Measurements from ENCODE around the gene REP15.
"Not testable (repeated sequence)": the region's sequence is repeated elsewhere in the genome, so short reads cannot be mapped to it uniquely, and the experiment has no call there.

The REP15 gene

GRCh38 chr12:27696293-27696652 lies at the start of gene REP15:
TSS of gene REP15 (plus strand) at chr12:27696447. CDS start at chr12:27696563, 116 bp downstream.
- DNase-seq: no peak

DNA sequence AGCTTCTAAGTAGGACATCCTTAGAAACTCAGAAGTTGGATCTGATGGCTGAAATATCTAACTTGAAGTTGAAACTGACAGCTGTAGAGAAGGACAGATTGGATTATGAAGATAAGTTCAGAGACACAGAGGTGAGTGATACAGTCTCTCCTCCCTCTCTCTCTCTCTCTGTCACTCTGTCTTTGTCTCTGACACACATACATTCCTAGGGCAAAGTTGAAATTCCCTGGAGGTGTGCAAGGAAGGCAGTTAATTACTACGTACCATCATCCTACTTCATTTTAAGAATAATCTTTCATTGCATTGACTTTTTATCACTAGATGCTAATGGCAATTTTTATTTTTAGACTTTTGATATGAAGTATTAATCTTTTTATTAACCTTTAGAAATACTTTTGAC lies 46.2 kb upstream of the REP15 start:
- no peak for DNase-seq

DNA sequence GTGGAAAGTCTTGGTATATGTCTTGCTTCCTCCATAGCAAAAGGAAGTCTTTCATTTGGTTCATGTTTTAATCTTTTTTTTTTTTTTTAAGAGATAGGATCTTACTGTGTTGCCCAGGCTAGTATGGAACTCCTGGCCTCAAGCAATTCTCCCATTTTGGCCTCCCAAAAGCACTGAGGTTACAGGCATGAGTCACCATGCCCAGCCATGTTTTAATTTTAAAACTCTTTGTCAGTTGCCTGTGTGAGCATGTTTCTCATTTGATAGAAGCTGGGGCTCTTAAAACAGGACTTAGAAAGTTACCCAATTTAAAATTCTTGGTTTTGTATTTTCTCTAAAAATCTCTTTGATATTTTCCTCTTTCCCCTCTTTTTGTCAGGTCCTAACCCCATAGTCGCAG lies 45.0 kb upstream of the REP15 start:
- DNase-seq: no peak

DNA sequence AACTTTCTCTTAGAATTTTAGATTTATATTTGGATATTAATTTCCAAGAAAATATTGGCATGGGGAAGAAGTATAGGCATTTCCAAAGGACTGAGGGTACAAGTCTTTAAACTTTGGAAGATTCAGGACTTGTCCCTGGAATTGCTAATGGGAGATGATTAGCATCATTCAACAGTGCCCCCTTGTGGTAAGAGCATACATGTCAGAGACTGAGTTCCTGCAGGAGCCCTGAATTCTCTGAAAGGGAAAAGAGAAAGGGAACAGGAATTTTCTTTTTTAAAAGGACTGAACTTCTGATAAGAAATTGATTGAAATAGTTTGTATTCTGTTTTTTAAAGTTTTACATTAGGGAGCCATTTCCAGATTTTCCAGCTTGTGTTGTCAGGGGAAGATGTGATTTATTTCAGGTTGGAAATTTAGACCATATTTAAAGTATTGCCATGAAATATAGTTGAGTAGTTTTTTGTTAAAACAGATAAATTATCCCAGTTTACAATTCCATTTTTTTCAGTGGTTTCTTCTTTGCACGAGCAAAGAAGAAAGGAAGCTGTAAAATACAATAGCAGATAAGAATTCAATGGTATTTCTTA lies 44.0 kb upstream of the REP15 start:
- peak; percentile 43 for DNase-seq

GRCh38 chr12:27653661-27654060 lies 42.6 kb upstream of the REP15 start:
- DNase-seq: no peak

DNA sequence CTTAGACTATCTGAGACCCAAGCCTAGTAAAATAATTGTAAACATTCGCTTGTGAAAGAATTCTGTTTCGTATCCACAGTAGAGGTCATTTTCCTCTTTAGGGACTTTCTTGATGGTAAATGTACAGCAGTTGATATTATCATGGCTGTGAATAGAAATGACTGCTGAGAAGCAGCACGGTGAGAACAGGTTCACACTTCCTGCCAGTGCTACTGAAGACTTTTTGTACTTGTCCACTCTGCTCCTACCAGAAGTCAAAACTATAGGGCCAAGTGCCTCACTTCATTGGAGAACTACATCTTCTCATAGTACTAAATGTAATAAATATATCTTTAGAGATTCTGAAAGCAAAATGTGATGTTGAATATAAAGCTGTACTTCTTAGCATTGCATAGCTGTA lies 40.8 kb upstream of the REP15 start:
- not testable (repeated sequence) for DNase-seq

DNA sequence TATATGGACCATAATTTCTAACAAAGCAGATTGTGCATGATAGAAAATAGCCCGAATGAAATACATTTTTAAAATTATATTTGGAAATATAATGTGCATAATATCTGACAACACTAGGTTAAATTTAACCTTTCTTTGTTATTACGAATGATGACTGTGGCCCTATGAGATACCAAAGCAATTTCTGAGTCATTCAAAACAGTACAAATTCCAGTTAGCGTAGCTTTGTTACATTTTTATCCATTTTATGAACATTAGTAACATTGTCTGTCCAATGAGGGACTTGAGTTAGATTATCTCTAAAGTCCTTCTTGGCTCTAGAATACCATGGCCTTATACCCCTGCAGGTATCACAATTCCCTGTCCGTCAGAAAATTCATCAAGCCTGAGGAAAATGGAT lies 39.0 kb upstream of the REP15 start:
- no peak for DNase-seq

- no peak for DNase-seq
These were observed 30.5 kb upstream of the REP15 start for GRCh38 chr12:27665704-27666103.

- DNase-seq: no peak
These were observed 29.7 kb upstream of the REP15 start for GRCh38 chr12:27666510-27666909.

- DNase-seq: no peak
These were observed 28.7 kb upstream of the REP15 start for GRCh38 chr12:27667540-27667939.

GRCh38 chr12:27672051-27672450 lies 24.2 kb upstream of the REP15 start:
- DNase-seq: no peak

GRCh38 chr12:27672643-27673042 lies 23.6 kb upstream of the REP15 start:
- DNase-seq: no peak

- DNase-seq: no peak
These were observed 23.0 kb upstream of the REP15 start for GRCh38 chr12:27673101-27673718.

GRCh38 chr12:27674989-27675388 lies 21.3 kb upstream of the REP15 start:
- DNase-seq: no peak

- no peak for DNase-seq
These were observed 15.6 kb upstream of the REP15 start for GRCh38 chr12:27680619-27681018.

DNA sequence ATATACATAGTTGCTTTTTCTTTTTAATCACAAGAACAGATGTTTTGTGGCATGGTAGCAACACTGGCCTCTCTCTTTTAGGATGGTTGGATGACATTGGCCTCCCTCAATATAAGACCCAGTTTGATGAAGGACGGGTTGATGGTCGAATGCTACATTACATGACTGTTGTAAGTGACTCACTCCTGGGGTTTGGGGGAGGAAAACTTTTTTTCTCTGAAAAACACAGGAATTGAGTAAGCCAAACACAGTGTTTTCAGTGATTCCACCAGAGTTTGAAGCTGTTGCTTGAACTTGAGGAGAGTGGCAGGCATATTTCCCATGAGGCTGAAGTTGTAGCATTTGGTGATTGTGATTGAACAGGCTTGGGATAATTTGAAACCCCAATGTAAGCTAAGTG lies 13.7 kb upstream of the REP15 start:
- DNase-seq: no peak

DNA sequence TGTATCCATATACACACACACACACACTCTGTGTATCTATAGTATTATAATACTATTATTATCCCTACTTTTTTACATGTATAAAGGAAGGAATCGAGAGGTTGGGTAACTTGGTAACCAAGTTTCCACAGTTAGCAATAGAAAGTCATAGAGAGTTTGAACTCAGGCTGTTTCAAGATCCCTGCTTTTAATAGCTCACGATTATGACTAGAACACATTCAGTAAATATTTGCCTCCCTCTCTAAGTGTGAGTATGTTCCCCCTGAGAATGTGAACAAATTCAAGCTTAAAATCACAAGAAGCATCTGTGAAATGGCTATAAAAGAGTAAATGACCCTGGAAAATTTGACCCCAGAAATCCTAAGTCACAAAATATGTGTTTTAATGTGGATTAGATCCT lies 11.0 kb upstream of the REP15 start:
- no peak for DNase-seq

DNA sequence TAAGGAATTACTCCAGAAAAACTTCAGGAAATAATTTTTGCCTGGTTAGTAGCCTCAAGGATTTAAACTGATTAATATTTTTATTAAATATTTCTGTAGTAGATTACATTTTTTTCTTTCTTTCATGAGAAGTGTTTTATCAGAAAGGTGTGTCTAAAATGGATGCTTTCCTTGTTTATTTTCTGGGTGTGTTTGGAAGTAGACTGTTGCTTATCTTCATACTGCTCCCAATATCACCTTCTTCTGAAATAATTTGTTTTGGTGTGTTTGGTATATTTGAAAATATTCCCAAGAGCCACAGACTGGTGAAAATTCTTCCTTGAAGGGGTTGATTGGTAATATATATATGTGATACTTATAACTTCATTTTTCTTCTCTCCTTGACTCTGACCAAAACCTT lies 10.1 kb upstream of the REP15 start:
- DNase-seq: no peak

DNA sequence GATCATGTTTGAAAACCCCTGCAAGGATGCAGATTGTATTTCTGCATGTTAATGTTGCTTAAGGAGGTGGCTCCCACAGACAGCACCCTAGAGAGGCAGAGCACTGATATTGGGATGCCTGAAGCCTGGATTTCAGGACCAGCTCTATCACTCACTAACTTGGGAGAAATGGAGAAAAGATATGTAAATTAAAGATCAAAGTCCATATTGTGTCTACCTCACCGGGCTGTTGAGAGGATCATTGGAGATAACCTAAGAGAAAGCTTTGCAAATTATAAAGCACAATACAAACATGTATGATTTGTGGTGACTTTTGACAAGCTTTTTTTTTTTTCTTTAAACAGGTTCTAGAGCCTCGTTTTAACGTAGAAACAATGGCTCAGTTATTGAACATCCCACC lies 7.6 kb upstream of the REP15 start:
- no peak for DNase-seq

- DNase-seq: no peak
These were observed 6.6 kb upstream of the REP15 start for GRCh38 chr12:27689558-27690180.

GRCh38 chr12:27693403-27693802 lies 2.8 kb upstream of the REP15 start:
- no peak for DNase-seq

DNA sequence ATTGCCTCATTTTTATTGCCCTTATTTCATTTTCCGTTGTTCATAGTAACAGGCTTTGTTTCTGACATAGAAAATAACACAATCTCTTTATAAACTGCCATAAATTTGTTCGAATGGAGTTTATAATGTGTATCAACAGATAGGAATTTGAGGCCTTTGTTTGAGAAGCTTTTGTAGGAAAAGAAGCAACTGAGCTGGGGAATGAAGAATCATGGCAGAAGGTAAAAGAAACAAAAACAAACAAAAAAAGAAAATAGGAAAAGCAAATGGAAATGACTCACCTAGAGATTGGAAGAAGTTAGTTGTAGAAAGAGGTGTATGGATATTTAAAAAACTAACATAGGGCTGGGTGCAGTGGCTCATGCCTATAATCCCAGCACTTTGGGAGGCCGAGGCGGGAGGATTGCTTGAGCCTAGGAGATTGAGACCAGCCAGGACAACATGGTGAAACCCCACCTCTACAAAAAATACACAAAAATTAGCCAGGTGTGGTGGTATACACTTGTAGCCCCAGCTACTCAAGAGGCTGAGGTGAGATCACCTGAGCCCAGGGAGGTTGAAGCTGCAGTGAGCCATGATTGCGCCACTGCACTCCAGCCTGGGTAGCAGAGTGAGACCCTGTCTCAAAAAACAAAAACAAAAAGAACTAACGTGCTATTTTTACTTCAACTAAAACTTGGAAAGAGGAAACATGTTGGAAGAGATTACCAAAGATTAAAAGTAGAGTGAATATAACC lies 523 bp upstream of the REP15 start:
- no peak for DNase-seq

- DNase-seq: no peak
These were observed 767 bp downstream of the REP15 start for GRCh38 chr12:27696864-27697564.

Data from CD4-positive, alpha-beta T cell treated with Interleukin-4 for 4 hours (primary cell).